ENCODE data around the gene OAS2.

Gene OAS2

GRCh38 chr12:112961074-112961473, 17.2 kb upstream of the OAS2 start:
- no peaks in the 10 kb centered on the region for H3K4me1 ChIP-seq
- no peak overlapping the region for H3K4me3 ChIP-seq
- peaks cover 7 to 58% (median 18%) of the 10 kb centered on the region in 3 donors for H3K36me3 ChIP-seq
- no peak overlapping the region for H3K27ac ChIP-seq
- no peaks in the 10 kb centered on the region for H3K27me3 ChIP-seq
- DNase-seq, result no peak
- intact Hi-C loops (cut with DNase I; ENCODE audit: low total_unique reads), result no loop called here
- H3K9me3 ChIP-seq, result peaks cover 0 to 6% (median 0%) of the 10 kb centered on the region in 3 donors
- no peak for TF ChIP-seq CTCF (IDR thresholded peaks at IDR 0.05)

- no peak for TF ChIP-seq CTCF (IDR thresholded peaks at IDR 0.05)
- H3K4me1 ChIP-seq, result no peaks in the 10 kb centered on the region
- H3K9me3 ChIP-seq, result peaks cover 0 to 6% (median 0%) of the 10 kb centered on the region in 3 donors
- peaks cover 7 to 60% (median 18%) of the 10 kb centered on the region in 3 donors for H3K36me3 ChIP-seq
- intact Hi-C loops (cut with DNase I; ENCODE audit: low total_unique reads), result no loop called here
- DNase-seq, result no peak
- H3K27ac ChIP-seq, result no peak overlapping the region
- H3K4me3 ChIP-seq, result no peak overlapping the region
- H3K27me3 ChIP-seq, result no peaks in the 10 kb centered on the region
These were observed 16.8 kb upstream of the OAS2 start for GRCh38 chr12:112961536-112961935.

- H3K27me3 ChIP-seq, result no peaks in the 10 kb centered on the region
- peak in 1 of 2 donors; percentile 35 for DNase-seq
- no peaks in the 10 kb centered on the region for H3K4me1 ChIP-seq
- TF ChIP-seq CTCF (IDR thresholded peaks at IDR 0.05), result no peak
- H3K4me3 ChIP-seq, result no peak overlapping the region
- peaks cover 0 to 6% (median 0%) of the 10 kb centered on the region in 3 donors for H3K9me3 ChIP-seq
- H3K27ac ChIP-seq, result no peak overlapping the region
- peaks cover 7 to 69% (median 18%) of the 10 kb centered on the region in 3 donors for H3K36me3 ChIP-seq
- intact Hi-C loops (cut with DNase I; ENCODE audit: low total_unique reads), result no loop called here
These were observed 15.8 kb upstream of the OAS2 start for GRCh38 chr12:112962561-112962960.

- peaks cover 0 to 6% (median 0%) of the 10 kb centered on the region in 3 donors for H3K9me3 ChIP-seq
- H3K27ac ChIP-seq, result no peak overlapping the region
- no peak overlapping the region for H3K4me3 ChIP-seq
- H3K27me3 ChIP-seq, result no peaks in the 10 kb centered on the region
- intact Hi-C loops (cut with DNase I; ENCODE audit: low total_unique reads), result no loop called here
- no peak for TF ChIP-seq CTCF (IDR thresholded peaks at IDR 0.05)
- no peak for DNase-seq
- H3K36me3 ChIP-seq, result peaks cover 7 to 76% (median 18%) of the 10 kb centered on the region in 3 donors
- no peaks in the 10 kb centered on the region for H3K4me1 ChIP-seq
These were observed 15.0 kb upstream of the OAS2 start for GRCh38 chr12:112963227-112963861.

- DNase-seq, result no peak
- H3K4me3 ChIP-seq, result no peak overlapping the region
- intact Hi-C loops (cut with DNase I; ENCODE audit: low total_unique reads), result no loop called here
- peaks cover 3 to 68% (median 15%) of the 10 kb centered on the region in 3 donors for H3K36me3 ChIP-seq
- H3K9me3 ChIP-seq, result peaks cover 0 to 3% (median 0%) of the 10 kb centered on the region in 3 donors
- H3K4me1 ChIP-seq, result no peaks in the 10 kb centered on the region
- no peak overlapping the region for H3K27ac ChIP-seq
- no peaks in the 10 kb centered on the region for H3K27me3 ChIP-seq
- TF ChIP-seq CTCF (IDR thresholded peaks at IDR 0.05), result no peak
These were observed 14.2 kb upstream of the OAS2 start for GRCh38 chr12:112964067-112964670.
